GM12872 (cell line): ENCODE data around the gene PPP6R1.

ENCODE experiments used
- CTCF ChIP-seq: IDR thresholded peaks from 3 replicates; pipeline ENCODE4 v1.5.1; 2011; ENCODE audit warnings: low read depth, mild to moderate bottlenecking, low read length, moderate library complexity; ENCODE audit not compliant: insufficient read depth

Gene PPP6R1

GRCh38 chr19:55223291-55224037 is 35.4 kb downstream of the PPP6R1 start:
- no peak for TF ChIP-seq CTCF

- no peak for TF ChIP-seq CTCF
Measured at GRCh38 chr19:55220525-55220924, 38.3 kb downstream of the PPP6R1 start.

- TF ChIP-seq CTCF, result no peak
Measured at GRCh38 chr19:55216461-55217198, 42.2 kb downstream of the PPP6R1 start.

- no peak for TF ChIP-seq CTCF
Measured at GRCh38 chr19:55213547-55213946, 45.3 kb downstream of the PPP6R1 start.

GRCh38 chr19:55212447-55212846 is 46.4 kb downstream of the PPP6R1 start:
- TF ChIP-seq CTCF, result peak; percentile 66

GRCh38 chr19:55209693-55210472 is 48.9 kb downstream of the PPP6R1 start:
- no peak for TF ChIP-seq CTCF
